Endothelial cell of umbilical vein (primary cell): ENCODE results near the gene APPL2. TPM values are rescaled to one million over a fixed set of nuclear protein-coding genes. Genes with fewer than 3 reads are reported as not detected.

Experiments
- BruUV-seq: library from RNA; stranded (reverse); fragments of 400-500 nt; replicated peaks from 2 replicates; lab custom pipeline; 2021; lab: Mats Ljungman, UMichigan
- CTCF ChIA-PET: fragments of 300-600, 350-600 bp; sonication (Branson Sonifier 250); formaldehyde crosslinking; loops from one replicate; lab custom pipeline; 2021; ENCODE audit warnings: antibody characterized with exemption, inconsistent platforms; lab: Charles Lee
- POLR2A ChIA-PET: fragments of 300-600, 350-600 bp; sonication (Branson Sonifier 250); formaldehyde crosslinking; loops from one replicate; lab custom pipeline; 2021; ENCODE audit warnings: antibody characterized with exemption, inconsistent platforms; lab: Charles Lee
- DNase-seq: peaks from one replicate; pipeline ENCODE4 v3.0.0-alpha.2; 2011; ENCODE audit warnings: low read depth, low spot score
- FAIRE-seq: peaks from 2 replicates; lab custom pipeline; 2011; peaks lifted over from hg19 to GRCh38; lab: Jason Lieb, UNC
- H2AFZ ChIP-seq: 2 replicates; pipeline ENCODE4 v1.6.0; 2012; ENCODE audit warnings: low read depth, low read length, control low read depth, inconsistent platforms
- H3K27ac ChIP-seq: 2 replicates; pipeline ENCODE4 v1.5.1; 2011; ENCODE audit warnings: low read depth, mild to moderate bottlenecking, control low read depth, low read length, moderate library complexity; ENCODE audit not compliant: insufficient read depth
- H3K27me3 ChIP-seq, 2 experiments: 2 replicates each; pipeline versions ENCODE4 v1.6.0 to v1.6.1; 2011; ENCODE audit warnings: low read length in 2 of 2, mixed read lengths in 1 of 2; ENCODE audit not compliant: control insufficient read depth in 2 of 2, insufficient read depth in 2 of 2
- H3K36me3 ChIP-seq, 2 experiments: 2 replicates in 1 of 2; 3 replicates in 1 of 2; pipeline ENCODE4 v1.5.1; 2011; ENCODE audit warnings: low read length in 2 of 2, mild to moderate bottlenecking in 1 of 2, moderate library complexity in 1 of 2; ENCODE audit not compliant: control insufficient read depth in 2 of 2, insufficient read depth in 2 of 2; ENCODE audit errors: extremely low read depth in 1 of 2
- H3K4me1 ChIP-seq: 3 replicates; pipeline ENCODE4 v1.5.1; 2011; ENCODE audit warnings: mild to moderate bottlenecking, low read length; ENCODE audit not compliant: control insufficient read depth, insufficient read depth; ENCODE audit errors: extremely low read depth
- H3K4me2 ChIP-seq: 2 replicates; pipeline ENCODE4 v1.6.1; 2011; ENCODE audit warnings: low read length, control low read depth, mixed read lengths; ENCODE audit not compliant: insufficient read depth
- H3K4me3 ChIP-seq, 3 experiments: fragments of 200-600 bp in 1 of 3; sonication (generic), shearing (Covaris generic) in 1 of 3; replicated peaks in 1 of 3; 2 replicates each; pipeline ENCODE4 v1.5.1; 2011 to 2016; ENCODE audit warnings: control low read depth in 3 of 3, low read length in 3 of 3, mild to moderate bottlenecking in 2 of 3, inconsistent platforms in 1 of 3, low read depth in 1 of 3, moderate library complexity in 1 of 3; ENCODE audit not compliant: insufficient read depth in 1 of 3
- H3K79me2 ChIP-seq: 2 replicates; pipeline ENCODE4 v1.6.0; 2012; ENCODE audit warnings: low read length, inconsistent platforms; ENCODE audit not compliant: control insufficient read depth, insufficient read depth
- H3K9ac ChIP-seq: replicated peaks from 2 replicates; pipeline ENCODE3; 2011; ENCODE audit warnings: low read length, control low read depth; ENCODE audit not compliant: insufficient read depth; ENCODE audit errors: extremely low read depth
- H3K9me1 ChIP-seq: replicated peaks from 3 replicates; pipeline ENCODE4 v1.6.0; 2011; ENCODE audit warnings: mild to moderate bottlenecking, low read length; ENCODE audit not compliant: control insufficient read depth, insufficient read depth; ENCODE audit errors: extremely low read depth
- H3K9me3 ChIP-seq: replicated peaks from 2 replicates; pipeline ENCODE4 v1.5.1; 2012; ENCODE audit warnings: low read length, inconsistent platforms; ENCODE audit not compliant: control insufficient read depth, insufficient read depth
- H4K20me1 ChIP-seq: replicated peaks from 2 replicates; pipeline ENCODE3; 2011; ENCODE audit warnings: mild to moderate bottlenecking, low read length; ENCODE audit not compliant: control insufficient read depth, insufficient read depth; ENCODE audit errors: extremely low read depth
- CTCF ChIP-seq, 2 donors: IDR thresholded peaks; 1 replicate in 1 of 2; 2 replicates in 1 of 2; pipeline ENCODE4 v1.5.1; 2011; ENCODE audit warnings: low read length in 2 of 2, mild to moderate bottlenecking in 2 of 2, moderate library complexity in 2 of 2, control low read depth in 1 of 2, inconsistent platforms in 1 of 2, low read depth in 1 of 2; ENCODE audit not compliant: insufficient read depth in 1 of 2; ENCODE audit errors: extremely low read depth in 1 of 2
- FOS ChIP-seq: IDR thresholded peaks from 2 replicates; pipeline ENCODE4 v1.6.1; 2011; ENCODE audit warnings: mild to moderate bottlenecking, low read length, moderate library complexity, borderline replicate concordance; ENCODE audit not compliant: insufficient read depth
- JUN ChIP-seq: IDR thresholded peaks from 2 replicates; pipeline ENCODE4 v1.6.1; 2011; ENCODE audit warnings: borderline replicate concordance, low read depth; ENCODE audit not compliant: insufficient read length, insufficient read depth
- MYC ChIP-seq: IDR thresholded peaks from one replicate; pipeline ENCODE4 v1.6.1; 2011; ENCODE audit warnings: mild to moderate bottlenecking, low read depth, low read length
- dilution Hi-C: fragments of 300-500 bp; cut with MboI; formaldehyde crosslinking; loops from one replicate; pipeline ENCODE4 v1.15.0; 2019; ENCODE audit warnings: low sequenced_read_pairs; ENCODE audit not compliant: extremely low pct_ligation_motif_present
- intact Hi-C: fragments of 100-400 bp; cut with micrococcal nuclease; formaldehyde crosslinking; loops from one replicate; pipeline ENCODE4 v1.10.0; 2022
- polyA plus RNA-seq, 4 experiments: library from polyadenylated mRNA; depleted of rRNA in 3 of 4; stranded (reverse) in 3 of 4; unstranded in 1 of 4; fragments of >200 nt; gene quantifications; 2 replicates each; pipeline versions ENCODE4 v1.2.1 to v1.2.3, GENCODE V29; 2011 to 2012; ENCODE audit warnings: missing spikeins in 1 of 4
- total RNA-seq: library from RNA; stranded (reverse); gene quantifications from 2 replicates; pipeline ENCODE4 v1.2.3, GENCODE V29; 2021

APPL2 gene
- total and polyA plus RNA-seq, 2 donors (not counting 3 experiments of a cell fraction or from before 2014, with no cell fraction given) = 8.1 to 21.4 TPM

DNA sequence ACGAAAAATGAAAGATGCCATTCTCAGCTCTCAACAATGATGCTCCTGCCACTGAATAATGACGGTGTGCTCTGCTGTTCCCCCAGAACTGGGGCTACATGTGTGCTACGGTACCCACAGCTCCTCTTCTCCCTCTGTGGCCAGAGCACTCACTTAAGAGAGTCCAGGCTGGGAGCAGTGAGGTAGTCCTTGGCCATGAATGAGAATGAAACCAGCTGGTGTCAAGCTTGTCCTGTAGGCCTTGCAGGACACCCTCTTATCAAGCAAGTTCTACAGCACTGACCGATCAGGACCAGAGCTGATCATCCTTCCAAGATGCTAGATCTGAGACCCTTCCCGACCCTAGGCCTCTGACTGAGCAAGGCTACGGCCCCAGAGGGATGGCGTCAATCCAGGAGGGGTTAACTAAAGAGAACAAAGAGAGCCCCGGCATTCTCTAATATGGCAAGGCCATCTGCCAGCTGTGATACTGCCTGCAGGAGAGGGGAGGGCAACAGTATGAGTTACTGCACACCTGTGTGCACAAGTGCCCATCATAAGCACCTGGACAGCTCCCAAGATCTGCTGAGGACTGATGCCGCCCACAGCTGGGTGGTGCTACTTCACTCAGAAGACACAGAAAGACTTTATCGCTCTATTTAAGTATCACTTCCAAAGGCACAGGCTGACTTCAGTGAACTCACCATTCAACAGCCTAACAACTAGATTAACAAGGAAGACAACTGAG, 30.5 kb downstream of the APPL2 start:
- POLR2A ChIA-PET = interaction anchor here (0.6 kb wide), 1 partner anchor 16 kb away, joined by 3 read pairs; no protein-coding TSS in a partner anchor
- H3K27me3 ChIP-seq = no peaks in the 10 kb centered on the region

More for the DNA sequence above, 30.5 kb downstream of the APPL2 start:
- no peak for TF ChIP-seq FOS
- TF ChIP-seq MYC = no peak
- TF ChIP-seq CTCF (IDR thresholded peaks at IDR 0.05; ENCODE audit: extremely low read depth in 1 of 2, insufficient read depth in 1 of 2, low read depth in 1 of 2, low read length in 2 of 2) = no peak
- no peak for TF ChIP-seq JUN
- DNase-seq (no peak), FAIRE-seq (peak; percentile 44)
- no peak overlapping the region for H3K4me2 ChIP-seq
- H3K9me1 ChIP-seq = no peaks in the 10 kb centered on the region
- H3K36me3 ChIP-seq = peaks cover 0 to 17% of the 10 kb centered on the region in 2 experiments
- H4K20me1 ChIP-seq = no peaks in the 10 kb centered on the region
- dilution Hi-C loops (no loop called here), intact Hi-C loops (loop anchor here (2.0 kb wide), 1 partner anchor 177 kb away; no protein-coding TSS in a partner anchor)
- no peaks in the 10 kb centered on the region for H3K79me2 ChIP-seq
- no peaks in the 10 kb centered on the region for H3K9me3 ChIP-seq
- H2AFZ ChIP-seq = no peak overlapping the region
- no peak overlapping the region for H3K4me3 ChIP-seq
- H3K27ac ChIP-seq = no peak overlapping the region
- no peak overlapping the region for H3K9ac ChIP-seq
- CTCF ChIA-PET = interaction anchor here (0.9 to 3.2 kb wide), 4 partner anchors 130 to 188 kb away, joined by 3 to 26 read pairs (median 4); no protein-coding TSS in a partner anchor
- no TSS peak for BruUV-seq
- H3K4me1 ChIP-seq = no peaks in the 10 kb centered on the region
